IMR-90 (cell line): ENCODE results near the gene PIGU. TPM values are rescaled to one million over a fixed set of nuclear protein-coding genes. Genes with fewer than 3 reads are reported as not detected.

Experiments used
- ATAC-seq: fragments of 200-7000 bp; cut with Tn5 transposase; 2 replicates; pipeline ENCODE4 v1.9.1; 2020; ENCODE audit warnings: low read depth, mild to moderate bottlenecking, moderate library complexity
- BruUV-seq: library from RNA; stranded (reverse); fragments of 400-500 nt; replicated peaks from 2 replicates; lab custom pipeline; 2021; lab: Mats Ljungman, UMichigan
- CTCF ChIA-PET: fragments of 300-600 bp; formaldehyde crosslinking; extraction: SDS; loops from one replicate; lab custom pipeline; 2021; ENCODE audit warnings: antibody characterized with exemption; lab: Yijun Ruan, JAX
- POLR2A ChIA-PET: fragments of 300-600 bp; sonication (Branson Sonifier 250); formaldehyde crosslinking; loops from one replicate; lab custom pipeline; 2022; ENCODE audit warnings: antibody characterized with exemption; ENCODE audit not compliant: unreplicated experiment; lab: Charles Lee
- DNase-seq: peaks from one replicate; pipeline ENCODE4 v3.0.0; 2013
- H2AFZ ChIP-seq: replicated peaks from 2 replicates; pipeline ENCODE3; 2013; ENCODE audit warnings: low read length, mild to moderate bottlenecking; ENCODE audit not compliant: poor library complexity
- H2AK5ac ChIP-seq: 2 replicates; pipeline ENCODE4 v1.6.1; 2013; ENCODE audit warnings: low read depth, low read length, inconsistent platforms
- H2AK9ac ChIP-seq: replicated peaks from 2 replicates; pipeline ENCODE3; 2013; ENCODE audit warnings: mild to moderate bottlenecking, low read depth, low read length, moderate library complexity; ENCODE audit not compliant: poor library complexity
- H2BK120ac ChIP-seq: 2 replicates; pipeline ENCODE4 v1.6.1; 2013; ENCODE audit warnings: low read depth, low read length, inconsistent platforms
- H2BK15ac ChIP-seq: 3 replicates; pipeline ENCODE4 v1.6.1; 2013; ENCODE audit warnings: low read depth, low read length, inconsistent platforms
- H2BK20ac ChIP-seq: 2 replicates; pipeline ENCODE4 v1.6.1; 2013; ENCODE audit warnings: low read depth, mild to moderate bottlenecking, inconsistent platforms, low read length, moderate library complexity
- H2BK5ac ChIP-seq: 2 replicates; pipeline ENCODE4 v1.6.1; 2013; ENCODE audit warnings: mild to moderate bottlenecking, low read depth, low read length, inconsistent platforms; ENCODE audit not compliant: poor library complexity, severe bottlenecking
- H3K14ac ChIP-seq: replicated peaks from 2 replicates; pipeline ENCODE4 v1.6.1; 2013; ENCODE audit warnings: low read depth, low read length, inconsistent platforms
- H3K18ac ChIP-seq: 2 replicates; pipeline ENCODE4 v1.6.1; 2013; ENCODE audit warnings: low read depth, low read length, control low read depth
- H3K23ac ChIP-seq: 2 replicates; pipeline ENCODE4 v1.6.1; 2013; ENCODE audit warnings: low read depth, low read length, inconsistent platforms
- H3K27ac ChIP-seq: 2 replicates; pipeline ENCODE4 v1.5.1; 2013; ENCODE audit warnings: mild to moderate bottlenecking, control low read depth, low read length; ENCODE audit not compliant: insufficient read depth
- H3K27me3 ChIP-seq: 2 replicates; pipeline ENCODE4 v1.6.1; 2013; ENCODE audit warnings: low read length; ENCODE audit not compliant: control insufficient read depth, insufficient read depth
- H3K36me3 ChIP-seq: 2 replicates; pipeline ENCODE4 v1.6.1; 2013; ENCODE audit warnings: low read length, mixed read lengths; ENCODE audit not compliant: control insufficient read depth, insufficient read depth
- H3K4ac ChIP-seq: 2 replicates; pipeline ENCODE4 v1.6.1; 2013; ENCODE audit warnings: low read depth, low read length, inconsistent platforms
- H3K4me1 ChIP-seq: 2 replicates; pipeline ENCODE4 v1.6.1; 2013; ENCODE audit warnings: low read length, mixed read lengths; ENCODE audit not compliant: control insufficient read depth, insufficient read depth
- H3K4me2 ChIP-seq: 2 replicates; pipeline ENCODE4 v1.6.1; 2013; ENCODE audit warnings: low read depth, mild to moderate bottlenecking, control low read depth, low read length, moderate library complexity
- H3K4me3 ChIP-seq: 2 replicates; pipeline ENCODE4 v1.5.1; 2013; ENCODE audit warnings: low read depth, mild to moderate bottlenecking, control low read depth, low read length, moderate library complexity; ENCODE audit not compliant: insufficient read depth
- H3K56ac ChIP-seq: 2 replicates; pipeline ENCODE4 v1.6.1; 2013; ENCODE audit warnings: low read length, inconsistent platforms; ENCODE audit not compliant: insufficient read depth; ENCODE audit errors: extremely low read depth
- H3K79me1 ChIP-seq, 2 experiments: 2 replicates each; pipeline ENCODE4 v1.6.1; 2013; ENCODE audit warnings: low read length in 2 of 2, inconsistent platforms in 1 of 2, low read depth in 1 of 2
- H3K9ac ChIP-seq: 2 replicates; pipeline ENCODE4 v1.6.1; 2013; ENCODE audit warnings: low read depth, low read length, control low read depth
- H3K9me1 ChIP-seq: 2 replicates; pipeline ENCODE4 v1.6.1; 2013; ENCODE audit warnings: low read length, inconsistent platforms; ENCODE audit not compliant: insufficient read depth
- H3K9me3 ChIP-seq: 2 replicates; pipeline ENCODE4 v1.6.1; 2013; ENCODE audit warnings: low read length; ENCODE audit not compliant: control insufficient read depth, insufficient read depth
- H4K20me1 ChIP-seq: 2 replicates; pipeline ENCODE4 v1.6.1; 2013; ENCODE audit warnings: low read length, inconsistent platforms; ENCODE audit not compliant: insufficient read depth
- H4K5ac ChIP-seq: 2 replicates; pipeline ENCODE4 v1.6.1; 2013; ENCODE audit warnings: mild to moderate bottlenecking, low read depth, low read length, control low read depth
- H4K8ac ChIP-seq, 2 experiments: 2 replicates each; pipeline ENCODE4 v1.6.1; 2013; ENCODE audit warnings: low read depth in 2 of 2, low read length in 2 of 2, control low read depth in 1 of 2, inconsistent platforms in 1 of 2
- H4K91ac ChIP-seq: 2 replicates; pipeline ENCODE4 v1.6.1; 2013; ENCODE audit warnings: low read depth, low read length, inconsistent platforms; ENCODE audit not compliant: insufficient read depth
- BHLHE40 ChIP-seq: fragments of 150-350 bp; IDR thresholded peaks from 2 replicates; pipeline ENCODE4 v1.6.1; 2016; ENCODE audit warnings: mild to moderate bottlenecking, low read depth, low read length
- CEBPB ChIP-seq: IDR thresholded peaks from 2 replicates; pipeline ENCODE4 v1.6.1; 2012; ENCODE audit warnings: low read depth, low read length, improper control_type of control experiment
- FOS ChIP-seq: fragments of 150-350 bp; IDR thresholded peaks from 2 replicates; pipeline ENCODE4 v1.6.1; 2016; ENCODE audit warnings: low read depth, low read length
- MAZ ChIP-seq: IDR thresholded peaks from 2 replicates; pipeline ENCODE4 v1.6.1; 2012; ENCODE audit warnings: low read depth, mild to moderate bottlenecking, low read length, improper control_type of control experiment, moderate library complexity, borderline replicate concordance
- MXI1 ChIP-seq: IDR thresholded peaks from 2 replicates; pipeline ENCODE4 v1.6.1; 2012; ENCODE audit warnings: low read depth, mild to moderate bottlenecking, low read length, moderate library complexity, borderline replicate concordance
- POLR2A ChIP-seq: IDR thresholded peaks from 2 replicates; pipeline ENCODE4 v1.6.1; 2012; ENCODE audit warnings: mild to moderate bottlenecking, low read depth, low read length
- RAD21 ChIP-seq: IDR thresholded peaks from 2 replicates; pipeline ENCODE4 v1.6.1; 2012; ENCODE audit warnings: low read length, improper control_type of control experiment
- RCOR1 ChIP-seq: IDR thresholded peaks from 2 replicates; pipeline ENCODE4 v1.6.1; 2012; ENCODE audit warnings: mild to moderate bottlenecking, low read length, improper control_type of control experiment; ENCODE audit not compliant: insufficient replicate concordance
- RFX5 ChIP-seq: IDR thresholded peaks from 2 replicates; pipeline ENCODE4 v1.8.0; 2012; ENCODE audit warnings: low read depth, mild to moderate bottlenecking, low read length, moderate library complexity
- USF2 ChIP-seq: fragments of 150-350 bp; IDR thresholded peaks from 2 replicates; pipeline ENCODE4 v1.6.1; 2017; ENCODE audit warnings: mild to moderate bottlenecking, antibody characterized with exemption, low read length, low read depth
- WGBS, 2 experiments: methylation state at CpG; one replicate each; pipeline versions ENCODE4 v1.1.5 to v1.1.7; 2013; ENCODE audit warnings: missing lambda C conversion rate in 2 of 2; ENCODE audit not compliant: insufficient read length in 1 of 2; ENCODE audit errors: extremely low coverage in 2 of 2; 5-methylcytosine and 5-hydroxymethylcytosine counted together
- dilution Hi-C: fragments of 300-500 bp; cut with HindIII; formaldehyde crosslinking; loops from one replicate; pipeline ENCODE4 v1.14.3; 2018; ENCODE audit warnings: low sequenced_read_pairs; ENCODE audit not compliant: unreplicated experiment
- in situ Hi-C: fragments of 300-500 bp; cut with MboI; formaldehyde crosslinking; loops from 3 replicates; pipeline ENCODE4 v1.14.3; 2019; ENCODE audit warnings: low sequenced_read_pairs, inconsistent platforms, mixed read lengths
- intact Hi-C: fragments of 100-400 bp; cut with micrococcal nuclease; formaldehyde crosslinking; loops from 2 replicates; pipeline ENCODE4 v1.10.0; 2022
- polyA plus RNA-seq, 3 experiments: library from polyadenylated mRNA; depleted of rRNA; stranded (reverse); fragments of >200 nt; gene quantifications; 2 replicates each; pipeline ENCODE4 v1.2.3, GENCODE V29; 2012; ENCODE audit warnings: low replicate concordance in 1 of 3
- total RNA-seq: library from RNA; depleted of rRNA; stranded (reverse); fragments of >200 nt; gene quantifications from 2 replicates; pipeline ENCODE4 v1.2.3, GENCODE V29; 2012
- TF ChIP-seq, protein P1 (sequence below): fragments of 150-350 bp; IDR thresholded peaks from 2 replicates; pipeline ENCODE4 v1.6.1; 2016; ENCODE audit warnings: low read depth, mild to moderate bottlenecking, low read length, moderate library complexity, borderline replicate concordance

PIGU gene
- total and polyA plus RNA-seq, 2 of the 4 experiments (the other 2 are of a cell fraction), result 11.1 to 31.1 TPM

DNA sequence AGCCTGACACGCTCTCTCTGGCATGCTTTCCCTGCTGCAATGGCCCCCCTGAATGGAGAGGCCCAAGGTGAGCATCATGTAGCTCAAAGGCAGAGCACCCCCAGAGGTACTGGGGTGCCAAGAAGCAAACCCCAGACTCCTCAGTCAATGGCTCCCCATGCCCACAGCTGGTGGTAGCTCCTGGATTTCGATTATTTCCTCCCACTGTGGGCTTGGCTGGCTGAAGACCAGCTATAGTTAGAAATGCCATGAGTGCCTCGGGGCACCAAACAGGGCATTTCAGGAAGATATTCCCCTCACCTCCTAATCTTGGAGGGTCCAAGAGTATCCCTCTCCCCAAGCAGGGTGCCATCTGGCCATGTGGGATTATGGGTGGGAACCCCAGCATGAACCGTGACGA is 101.6 kb downstream of the PIGU start:
- 0 out of 2 replicates have a peak, but pooled peaks cover 1% of the 10 kb centered on the region for H3K36me3 ChIP-seq
- H3K9me3 ChIP-seq, result no peaks in the 10 kb centered on the region
- in situ Hi-C loops, result no loop called here
- no peak overlapping the region for H2AK9ac ChIP-seq
- no peak overlapping the region for H3K23ac ChIP-seq
- no peak overlapping the region for H4K5ac ChIP-seq
- H2BK15ac ChIP-seq, result no peak overlapping the region
- H2BK120ac ChIP-seq, result no peak overlapping the region
- TF ChIP-seq MXI1 (no peak), RCOR1 (no peak), POLR2A (no peak), CEBPB (no peak), RFX5 (no peak), MAZ (no peak), FOS (no peak), RAD21 (no peak), USF2 (no peak), BHLHE40 (no peak)
- TF ChIP-seq, protein P1, sequence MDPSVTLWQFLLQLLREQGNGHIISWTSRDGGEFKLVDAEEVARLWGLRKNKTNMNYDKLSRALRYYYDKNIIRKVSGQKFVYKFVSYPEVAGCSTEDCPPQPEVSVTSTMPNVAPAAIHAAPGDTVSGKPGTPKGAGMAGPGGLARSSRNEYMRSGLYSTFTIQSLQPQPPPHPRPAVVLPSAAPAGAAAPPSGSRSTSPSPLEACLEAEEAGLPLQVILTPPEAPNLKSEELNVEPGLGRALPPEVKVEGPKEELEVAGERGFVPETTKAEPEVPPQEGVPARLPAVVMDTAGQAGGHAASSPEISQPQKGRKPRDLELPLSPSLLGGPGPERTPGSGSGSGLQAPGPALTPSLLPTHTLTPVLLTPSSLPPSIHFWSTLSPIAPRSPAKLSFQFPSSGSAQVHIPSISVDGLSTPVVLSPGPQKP, result no peak
- ATAC-seq, result no peak
- no peak overlapping the region for H3K4me3 ChIP-seq
- WGBS, 2 experiments, result 100% methylated on average over 1 of the region's 5 CpGs; no CpG with 5 or more reads in 1 of the 2 experiments
- CTCF ChIA-PET, result no interaction called here
- no peak overlapping the region for H3K27ac ChIP-seq
- H3K79me1 ChIP-seq, result no peaks in the 10 kb centered on the region; a peak in 1 of 4 replicates
- H3K14ac ChIP-seq, result no peak overlapping the region
- no TSS peak for BruUV-seq
- H4K91ac ChIP-seq, result no peak overlapping the region
- POLR2A ChIA-PET, result no interaction called here
- no peak overlapping the region for H3K4ac ChIP-seq
- H3K4me2 ChIP-seq, result no peak overlapping the region
- H3K4me1 ChIP-seq, result peaks cover 8% of the 10 kb centered on the region
- H4K8ac ChIP-seq, result no peak overlapping the region
- no peak overlapping the region for H3K18ac ChIP-seq
- H2AFZ ChIP-seq, result no peak overlapping the region
- no peak overlapping the region for H3K56ac ChIP-seq
- no peaks in the 10 kb centered on the region for H4K20me1 ChIP-seq
- no peak overlapping the region for H2BK20ac ChIP-seq
- H2AK5ac ChIP-seq, result no peak overlapping the region; the same call in 1 of the 2 replicates
- H3K9me1 ChIP-seq, result peaks cover 14% of the 10 kb centered on the region
- intact Hi-C loops, result loop anchor here (10.0 kb wide), 1 partner anchor 390 kb away; no protein-coding TSS in a partner anchor
- no peaks in the 10 kb centered on the region for H3K27me3 ChIP-seq
- dilution Hi-C loops, result no loop called here
- no peak overlapping the region for H3K9ac ChIP-seq
- H2BK5ac ChIP-seq, result no peak overlapping the region
- no peak for DNase-seq
